Testis (tissue), 3 donors: Measurements from ENCODE around the gene WIPF3. TPM values are rescaled to one million over a fixed set of nuclear protein-coding genes. Genes with fewer than 3 reads are reported as not detected.

ENCODE experiments used
- DNase-seq: peaks from one replicate; pipeline ENCODE4 v3.0.0-alpha.2; 2019
- H3K27ac ChIP-seq, 2 donors: fragments of 200-600 bp; sonication (generic); one replicate each; pipeline ENCODE4 v1.5.1; 2019
- H3K27me3 ChIP-seq: fragments of 200-600 bp; sonication (generic); one replicate; pipeline ENCODE4 v1.5.1; 2019
- H3K36me3 ChIP-seq: fragments of 200-600 bp; sonication (generic); one replicate; pipeline ENCODE4 v1.5.1; 2017; ENCODE audit warnings: low read depth; ENCODE audit errors: missing control alignments
- H3K4me1 ChIP-seq: fragments of 200-600 bp; sonication (generic); one replicate; pipeline ENCODE4 v1.5.1; 2019
- H3K4me3 ChIP-seq, 2 donors: fragments of 200-600 bp; sonication (generic); one replicate each; pipeline ENCODE4 v1.5.1; 2017 to 2019
- H3K9me3 ChIP-seq: fragments of 200-600 bp; sonication (generic); one replicate; pipeline ENCODE4 v1.5.1; 2017
- POLR2A ChIP-seq: fragments of 450-650 bp; IDR thresholded peaks from one replicate; pipeline ENCODE4 v1.6.1; 2017; ENCODE audit warnings: antibody characterized with exemption, mild to moderate bottlenecking, moderate library complexity
- WGBS, 2 donors: methylation state at CpG; one replicate each; pipeline ENCODE4 v1.1.5; 2018; 5-methylcytosine and 5-hydroxymethylcytosine counted together
- intact Hi-C: fragments of 100-400 bp; cut with DNase I; formaldehyde crosslinking; loops from one replicate; pipeline ENCODE4 v1.15.1; 2023; ENCODE audit warnings: low total_unique reads
- polyA plus RNA-seq: library from polyadenylated mRNA; stranded (reverse); fragments of 350-450 nt; fragmentation: Illumina TruSeq; extraction: RNeasy Lipid Tissue Mini Kit (QIAGEN cat#74804); gene quantifications from one replicate; pipeline ENCODE4 v1.2.3, GENCODE V29; 2014; ENCODE audit warnings: low read depth, low replicate concordance; ENCODE audit not compliant: insufficient read depth
- total RNA-seq, 2 donors: library from RNA; depleted of rRNA; stranded (reverse); fragments of >200 nt; gene quantifications; one replicate each; pipeline ENCODE4 v1.2.3, GENCODE V29; 2016
- TF ChIP-seq, protein P1 (sequence below), 3 experiments: fragments of 450-650 bp in 2 of 3; fragments of 200-600 bp in 1 of 3; sonication (generic) in 1 of 3; IDR thresholded peaks; one replicate each; pipeline ENCODE4 v1.5.1; 2016 to 2019; ENCODE audit warnings: antibody characterized with exemption in 3 of 3, mild to moderate bottlenecking in 2 of 3, moderate library complexity in 1 of 3

WIPF3 gene
- total and polyA plus RNA-seq, 3 donors from 2014 or later, result 42.7 to 110 (median 80.7) TPM

DNA sequence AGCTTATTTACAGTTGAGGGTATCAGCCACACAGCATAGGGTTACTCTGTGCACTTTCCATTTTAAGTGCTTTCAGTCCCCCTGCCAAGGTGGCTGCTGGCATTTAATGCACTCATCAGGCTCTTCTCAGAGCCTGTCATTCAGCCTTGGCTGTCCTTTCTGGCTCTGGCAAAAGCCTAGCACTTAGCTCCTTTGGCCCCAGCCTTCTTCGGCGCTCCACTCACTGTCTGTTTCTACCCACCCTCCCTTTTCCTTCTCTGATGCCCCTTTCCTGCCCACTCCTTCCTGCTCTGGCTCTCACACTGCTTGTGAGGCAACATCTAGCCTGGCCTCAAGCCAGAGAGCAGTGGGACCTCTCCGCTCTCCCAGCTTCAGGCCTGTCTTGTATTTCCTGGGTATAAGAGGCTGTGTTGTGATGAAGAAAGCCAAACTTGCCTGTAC is 60.2 kb downstream of the WIPF3 start:
- Histone ChIP-seq H3K27ac (peak overlapping the region; percentile 73 to 79), H3K27me3 (no peaks in the 10 kb centered on the region), H3K4me1 (peaks cover 33% of the 10 kb centered on the region), H3K9me3 (no peaks in the 10 kb centered on the region), H3K4me3 (no peak overlapping the region), H3K36me3 (no peaks in the 10 kb centered on the region)
- intact Hi-C loops, result no loop called here
- WGBS, 2 donors, result 17 to 35% methylated on average over 3 of the region's 3 CpGs
- DNase-seq, result peak; percentile 67
- no peak for TF ChIP-seq POLR2A
- TF ChIP-seq, protein P1, sequence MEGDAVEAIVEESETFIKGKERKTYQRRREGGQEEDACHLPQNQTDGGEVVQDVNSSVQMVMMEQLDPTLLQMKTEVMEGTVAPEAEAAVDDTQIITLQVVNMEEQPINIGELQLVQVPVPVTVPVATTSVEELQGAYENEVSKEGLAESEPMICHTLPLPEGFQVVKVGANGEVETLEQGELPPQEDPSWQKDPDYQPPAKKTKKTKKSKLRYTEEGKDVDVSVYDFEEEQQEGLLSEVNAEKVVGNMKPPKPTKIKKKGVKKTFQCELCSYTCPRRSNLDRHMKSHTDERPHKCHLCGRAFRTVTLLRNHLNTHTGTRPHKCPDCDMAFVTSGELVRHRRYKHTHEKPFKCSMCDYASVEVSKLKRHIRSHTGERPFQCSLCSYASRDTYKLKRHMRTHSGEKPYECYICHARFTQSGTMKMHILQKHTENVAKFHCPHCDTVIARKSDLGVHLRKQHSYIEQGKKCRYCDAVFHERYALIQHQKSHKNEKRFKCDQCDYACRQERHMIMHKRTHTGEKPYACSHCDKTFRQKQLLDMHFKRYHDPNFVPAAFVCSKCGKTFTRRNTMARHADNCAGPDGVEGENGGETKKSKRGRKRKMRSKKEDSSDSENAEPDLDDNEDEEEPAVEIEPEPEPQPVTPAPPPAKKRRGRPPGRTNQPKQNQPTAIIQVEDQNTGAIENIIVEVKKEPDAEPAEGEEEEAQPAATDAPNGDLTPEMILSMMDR (IDR thresholded peaks at IDR 0.05), result no peak

DNA sequence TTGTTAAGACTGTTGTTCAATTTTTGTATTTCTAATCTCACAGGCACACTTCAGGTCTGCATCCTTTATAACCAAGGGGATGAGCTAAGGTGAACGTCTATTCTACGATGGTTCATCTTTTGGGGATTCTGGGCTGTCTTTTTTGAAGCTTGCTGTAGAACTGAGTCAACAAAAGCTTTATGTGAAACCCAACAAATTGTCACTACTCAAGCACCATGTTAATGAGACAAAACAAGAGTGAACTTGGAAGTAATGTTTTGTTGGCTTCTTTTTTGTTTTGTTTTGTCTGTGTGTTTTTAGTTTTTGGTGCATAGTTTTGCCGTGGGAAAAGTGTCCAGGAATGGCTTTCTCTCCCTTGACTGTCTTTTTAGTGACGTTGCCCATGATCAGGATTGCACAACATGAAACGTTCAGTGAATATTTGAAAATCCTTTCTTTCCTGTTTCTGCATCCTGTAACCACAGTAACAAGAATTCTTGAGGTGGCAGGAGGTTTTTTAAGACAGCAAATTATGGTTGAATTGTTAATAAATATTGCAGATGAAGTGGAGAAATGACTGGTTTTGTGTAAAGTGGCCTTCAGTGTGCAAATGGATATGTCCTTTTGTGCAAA is 65.6 kb downstream of the WIPF3 start:
- Histone ChIP-seq H3K4me1 (peaks cover 3% of the 10 kb centered on the region), H3K27me3 (no peaks in the 10 kb centered on the region), H3K36me3 (no peaks in the 10 kb centered on the region), H3K4me3 (no peak overlapping the region), H3K27ac (peak overlapping the region in 1 of 2 donors; percentile 35), H3K9me3 (no peaks in the 10 kb centered on the region)
- intact Hi-C loops, result no loop called here
- 53 to 58% methylated on average over 5 of the region's 5 CpGs for WGBS, 2 donors
- DNase-seq, result no peak
- TF ChIP-seq POLR2A, result no peak
- TF ChIP-seq, protein P1 (IDR thresholded peaks at IDR 0.05), result no peak

DNA sequence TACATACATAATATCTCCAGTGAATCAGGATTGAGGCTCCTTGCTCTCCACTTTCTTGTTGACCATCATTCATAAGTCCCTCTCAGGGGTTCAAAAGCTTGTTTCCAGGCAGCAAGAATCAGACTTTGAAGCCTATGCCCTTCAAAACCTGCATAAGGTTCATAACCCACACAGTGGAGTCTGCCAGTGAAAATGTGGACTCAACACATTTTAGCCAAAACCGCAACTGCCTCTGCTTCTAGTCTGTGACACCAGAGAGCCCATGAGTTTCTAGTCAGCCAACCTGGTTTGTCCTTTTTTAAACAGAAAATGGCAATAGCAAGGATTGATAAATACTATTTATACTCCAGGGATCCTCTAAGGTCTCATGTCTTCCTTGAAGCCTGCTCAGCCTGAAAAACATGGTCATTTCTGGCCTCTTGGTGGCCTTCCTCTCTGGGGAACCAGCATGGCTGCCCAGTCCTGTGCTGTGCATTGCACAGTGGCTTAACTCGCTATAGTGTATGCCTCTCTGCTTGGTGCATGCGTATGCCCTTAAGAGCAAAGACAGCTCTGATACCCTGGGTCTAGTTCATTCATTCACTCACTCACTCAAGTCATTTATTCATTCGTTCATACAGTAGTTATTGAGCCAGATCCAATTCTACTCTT is 67.5 kb downstream of the WIPF3 start:
- H3K9me3 ChIP-seq, result no peaks in the 10 kb centered on the region
- no peak for DNase-seq
- H3K4me3 ChIP-seq, result no peak overlapping the region
- H3K36me3 ChIP-seq, result no peaks in the 10 kb centered on the region
- intact Hi-C loops, result no loop called here
- H3K27ac ChIP-seq, result no peak overlapping the region
- 86 to 94% methylated on average over 4 of the region's 4 CpGs for WGBS, 2 donors
- TF ChIP-seq POLR2A, result no peak
- TF ChIP-seq, protein P1 (IDR thresholded peaks at IDR 0.05), result no peak
- no peaks in the 10 kb centered on the region for H3K27me3 ChIP-seq
- no peaks in the 10 kb centered on the region for H3K4me1 ChIP-seq

DNA sequence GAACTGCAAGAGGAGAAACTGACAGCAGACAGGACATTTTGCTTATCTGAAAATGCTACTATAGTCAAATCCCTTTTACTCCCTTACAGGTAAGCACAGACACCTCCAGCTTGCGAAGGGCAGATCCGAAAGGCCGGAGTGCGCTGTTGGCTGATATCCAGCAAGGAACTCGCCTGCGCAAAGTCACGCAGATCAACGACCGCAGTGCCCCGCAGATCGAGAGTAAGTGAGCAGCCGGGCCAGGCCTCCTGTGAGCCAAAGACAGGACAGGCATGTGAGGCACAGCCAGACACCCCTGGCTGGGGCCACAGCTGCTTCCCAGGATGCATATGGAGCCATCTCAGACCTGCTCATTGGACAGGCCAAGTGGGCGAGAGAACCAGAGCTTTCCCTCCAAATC is 69.4 kb downstream of the WIPF3 start:
- intact Hi-C loops, result no loop called here
- no peak overlapping the region for H3K27ac ChIP-seq
- WGBS, 2 donors, result 92 to 95% methylated on average over 13 of the region's 13 CpGs
- H3K27me3 ChIP-seq, result no peaks in the 10 kb centered on the region
- H3K4me3 ChIP-seq, result no peak overlapping the region
- TF ChIP-seq, protein P1 (IDR thresholded peaks at IDR 0.05), result no peak
- TF ChIP-seq POLR2A, result no peak
- no peaks in the 10 kb centered on the region for H3K36me3 ChIP-seq
- H3K9me3 ChIP-seq, result no peaks in the 10 kb centered on the region
- DNase-seq, result no peak
- no peaks in the 10 kb centered on the region for H3K4me1 ChIP-seq
